HL-60/S4 treated with phorbol 12-myristate 13-acetate at 8.2 ng/mL for 4 days and 3 days (cell line): Measurements from ENCODE around the gene CHD9.
"Not testable (repeated sequence)": the region's sequence is repeated elsewhere in the genome, so short reads cannot be mapped to it uniquely, and the experiment has no call there.

ENCODE experiments used
- in situ Hi-C: fragments of 300-500 bp; cut with MboI; formaldehyde crosslinking; loops from 2 replicates; pipeline ENCODE4 v1.15.0; 2022; ENCODE audit warnings: low sequenced_read_pairs

Gene CHD9

GRCh38 chr16:53073022-53073421 is 18.2 kb downstream of the CHD9 start:
- in situ Hi-C loops, result loop anchor here (25.0 kb wide), 1 partner anchor 139 kb away; no protein-coding TSS in a partner anchor

- in situ Hi-C loops, result loop anchor here (25.0 kb wide), 1 partner anchor 138 kb away; no protein-coding TSS in a partner anchor
Observed at GRCh38 chr16:53074296-53074695, 19.5 kb downstream of the CHD9 start.

- in situ Hi-C loops, result not testable (repeated sequence)
Observed at GRCh38 chr16:53075461-53075860, 20.7 kb downstream of the CHD9 start.

GRCh38 chr16:53078247-53078646 is 23.5 kb downstream of the CHD9 start:
- in situ Hi-C loops, result no loop called here

GRCh38 chr16:53078765-53079485 is 24.1 kb downstream of the CHD9 start:
- in situ Hi-C loops, result no loop called here

GRCh38 chr16:53080345-53081031 is 25.7 kb downstream of the CHD9 start:
- in situ Hi-C loops, result no loop called here

- in situ Hi-C loops, result no loop called here
Observed at GRCh38 chr16:53081032-53081424, 26.2 kb downstream of the CHD9 start.

- in situ Hi-C loops, result no loop called here
Observed at GRCh38 chr16:53081686-53082407, 27.1 kb downstream of the CHD9 start.

- in situ Hi-C loops, result no loop called here
Observed at GRCh38 chr16:53082509-53082908, 27.7 kb downstream of the CHD9 start.

GRCh38 chr16:53083119-53083518 is 28.3 kb downstream of the CHD9 start:
- in situ Hi-C loops, result no loop called here

GRCh38 chr16:53084141-53084541 is 29.4 kb downstream of the CHD9 start:
- in situ Hi-C loops, result no loop called here

GRCh38 chr16:53084746-53085334 is 30.0 kb downstream of the CHD9 start:
- in situ Hi-C loops, result no loop called here

- in situ Hi-C loops, result no loop called here
Observed at GRCh38 chr16:53085369-53085843, 30.6 kb downstream of the CHD9 start.

GRCh38 chr16:53085931-53086421 is 31.2 kb downstream of the CHD9 start:
- in situ Hi-C loops, result no loop called here

GRCh38 chr16:53087101-53087500 is 32.3 kb downstream of the CHD9 start:
- in situ Hi-C loops, result no loop called here

- in situ Hi-C loops, result no loop called here
Observed at GRCh38 chr16:53089434-53090285, 34.9 kb downstream of the CHD9 start.

- in situ Hi-C loops, result no loop called here
Observed at GRCh38 chr16:53090286-53090590, 35.4 kb downstream of the CHD9 start.

GRCh38 chr16:53090591-53091411 is 36.0 kb downstream of the CHD9 start:
- in situ Hi-C loops, result no loop called here

GRCh38 chr16:53091466-53092211 is 36.8 kb downstream of the CHD9 start:
- in situ Hi-C loops, result no loop called here
